Calu3 (cell line): ENCODE results near the gene GMNC. TPM values are rescaled to one million over a fixed set of nuclear protein-coding genes. Genes with fewer than 3 reads are reported as not detected.

Source experiments
- BruUV-seq: library from RNA; stranded (reverse); fragments of 400-500 nt; replicated peaks from 2 replicates; lab custom pipeline; 2021; lab: Mats Ljungman, UMichigan
- CTCF ChIA-PET: fragments of 300-600 bp; sonication (Branson Sonifier 250); formaldehyde crosslinking; loops from one replicate; lab custom pipeline; 2022; ENCODE audit warnings: antibody characterized with exemption; lab: Charles Lee
- DNase-seq: peaks from one replicate; pipeline ENCODE4 v3.0.0; 2022
- H3K27ac Mint-ChIP-seq: one replicate; pipeline ENCODE4 v1.8.0; 2022; ENCODE audit warnings: mixed read lengths; ENCODE audit not compliant: unreplicated experiment
- H3K27me3 Mint-ChIP-seq: one replicate; pipeline ENCODE4 v1.8.0; 2022; ENCODE audit warnings: mixed read lengths; ENCODE audit not compliant: unreplicated experiment
- H3K36me3 Mint-ChIP-seq: one replicate; pipeline ENCODE4 v1.8.0; 2022; ENCODE audit warnings: mild to moderate bottlenecking, moderate library complexity, mixed read lengths; ENCODE audit not compliant: insufficient read depth, unreplicated experiment
- H3K4me1 Mint-ChIP-seq: one replicate; pipeline ENCODE4 v1.8.0; 2022; ENCODE audit warnings: mild to moderate bottlenecking, low read depth, mixed read lengths; ENCODE audit not compliant: unreplicated experiment
- H3K4me3 Mint-ChIP-seq: one replicate; pipeline ENCODE4 v1.8.0; 2022; ENCODE audit warnings: mild to moderate bottlenecking, low read depth, moderate library complexity, mixed read lengths; ENCODE audit not compliant: unreplicated experiment
- H3K9me3 Mint-ChIP-seq: one replicate; pipeline ENCODE4 v1.8.0; 2022; ENCODE audit warnings: low read depth, mixed read lengths; ENCODE audit not compliant: unreplicated experiment
- intact Hi-C: fragments of 100-400 bp; cut with micrococcal nuclease; formaldehyde crosslinking; loops from one replicate; pipeline ENCODE4 v1.10.0; 2022; ENCODE audit not compliant: unreplicated experiment
- total RNA-seq: library from RNA; stranded (reverse); gene quantifications from 2 replicates; pipeline ENCODE4 v1.2.3, GENCODE V29; 2022
- TF ChIP-seq, protein P1 (sequence below): fragments of 200-600 bp; IDR thresholded peaks from one replicate; pipeline ENCODE4 v1.8.0; 2022; ENCODE audit warnings: antibody characterized with exemption; ENCODE audit not compliant: unreplicated experiment

GMNC gene
- total RNA-seq, 1 experiment from 2014 or later = 0.24 TPM

DNA sequence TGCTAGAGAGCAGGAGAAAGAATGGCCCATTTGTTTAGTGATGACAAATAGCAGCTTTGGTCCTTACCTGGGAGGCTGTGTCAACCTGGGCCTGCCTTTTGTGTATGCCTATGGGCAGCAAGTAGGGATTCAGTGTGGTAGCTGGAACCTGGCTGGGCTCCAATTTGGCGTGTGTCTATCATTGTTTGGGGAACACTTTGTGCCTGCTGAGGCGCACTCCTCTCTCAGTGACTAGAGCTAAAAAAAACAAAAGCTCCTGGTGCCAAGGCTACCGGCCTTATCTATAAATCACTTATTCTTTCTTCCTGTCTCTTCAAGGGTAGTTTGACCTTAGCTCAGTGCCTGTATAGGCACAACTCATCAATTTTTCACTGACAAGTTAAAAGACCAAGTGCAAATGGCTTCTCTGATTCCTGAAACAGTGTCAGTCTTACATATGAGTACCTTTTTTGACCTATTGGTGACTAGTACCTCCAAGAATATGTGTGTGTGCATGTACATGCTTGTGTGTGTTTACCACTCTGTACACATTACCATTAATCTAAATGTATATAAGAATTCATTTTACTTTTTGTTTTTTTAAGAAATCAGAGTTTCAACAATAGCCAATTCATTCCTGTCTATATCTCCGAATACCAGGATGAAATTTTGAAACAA lies 54.6 kb downstream of the GMNC start:
- Mint-ChIP-seq H3K27me3 (no peaks in the 10 kb centered on the region), H3K4me1 (peaks cover 23% of the 10 kb centered on the region), H3K4me3 (no peak overlapping the region), H3K9me3 (no peaks in the 10 kb centered on the region), H3K27ac (no peak overlapping the region), H3K36me3 (peaks cover 7% of the 10 kb centered on the region)
- intact Hi-C loops = no loop called here
- DNase-seq = peak; percentile 63
- CTCF ChIA-PET = interaction anchor here (0.7 to 1.2 kb wide), 4 partner anchors 55 to 436 kb away, joined by 3 to 5 read pairs (median 4); partner anchors contain the start of gene GMNC
- TF ChIP-seq, protein P1, sequence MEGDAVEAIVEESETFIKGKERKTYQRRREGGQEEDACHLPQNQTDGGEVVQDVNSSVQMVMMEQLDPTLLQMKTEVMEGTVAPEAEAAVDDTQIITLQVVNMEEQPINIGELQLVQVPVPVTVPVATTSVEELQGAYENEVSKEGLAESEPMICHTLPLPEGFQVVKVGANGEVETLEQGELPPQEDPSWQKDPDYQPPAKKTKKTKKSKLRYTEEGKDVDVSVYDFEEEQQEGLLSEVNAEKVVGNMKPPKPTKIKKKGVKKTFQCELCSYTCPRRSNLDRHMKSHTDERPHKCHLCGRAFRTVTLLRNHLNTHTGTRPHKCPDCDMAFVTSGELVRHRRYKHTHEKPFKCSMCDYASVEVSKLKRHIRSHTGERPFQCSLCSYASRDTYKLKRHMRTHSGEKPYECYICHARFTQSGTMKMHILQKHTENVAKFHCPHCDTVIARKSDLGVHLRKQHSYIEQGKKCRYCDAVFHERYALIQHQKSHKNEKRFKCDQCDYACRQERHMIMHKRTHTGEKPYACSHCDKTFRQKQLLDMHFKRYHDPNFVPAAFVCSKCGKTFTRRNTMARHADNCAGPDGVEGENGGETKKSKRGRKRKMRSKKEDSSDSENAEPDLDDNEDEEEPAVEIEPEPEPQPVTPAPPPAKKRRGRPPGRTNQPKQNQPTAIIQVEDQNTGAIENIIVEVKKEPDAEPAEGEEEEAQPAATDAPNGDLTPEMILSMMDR = no peak
- no TSS peak for BruUV-seq
